K562 (cell line): Measurements from ENCODE around the gene PARD3B. TPM values are rescaled to one million over a fixed set of nuclear protein-coding genes. Genes with fewer than 3 reads are reported as not detected.

ENCODE experiments used
- ATAC-seq: fragments of 200-7000 bp; cut with Tn5 transposase; 3 replicates; pipeline ENCODE4 v1.9.1; 2020; ENCODE audit warnings: moderate library complexity
- BruUV-seq: library from RNA; stranded (reverse); fragments of 400-500 nt; replicated peaks from 2 replicates; lab custom pipeline; 2021; lab: Mats Ljungman, UMichigan
- CTCF ChIA-PET: fragments of 300-600 bp; formaldehyde crosslinking; extraction: SDS; loops from one replicate; lab custom pipeline; 2021; ENCODE audit warnings: low intra/inter-chr PET ratio; lab: Yijun Ruan, JAX
- POLR2A ChIA-PET: fragments of 300-600, 350-650 bp; sonication (Branson Sonifier 250); formaldehyde crosslinking; extraction: SDS; loops from one replicate; lab custom pipeline; 2021; ENCODE audit warnings: antibody characterized with exemption, inconsistent platforms; lab: Yijun Ruan, JAX
- DNase-seq, 4 experiments: peaks; one replicate each; pipeline versions ENCODE4 v3.0.0 to v3.0.0-alpha.2; 2011 to 2018; ENCODE audit warnings: low spot score in 3 of 4, mixed read lengths in 3 of 4; ENCODE audit errors: extremely low read depth in 1 of 4
- FAIRE-seq: peaks from 2 replicates; lab custom pipeline; 2011; peaks lifted over from hg19 to GRCh38; lab: Jason Lieb, UNC
- H2AFZ ChIP-seq: 2 replicates; pipeline ENCODE4 v1.6.0; 2011; ENCODE audit warnings: low read depth, low read length, control low read depth, inconsistent platforms
- H3K27ac ChIP-seq: fragments of 200-600 bp; 3 replicates; pipeline ENCODE4 v1.8.0; 2011; ENCODE audit warnings: low read depth, mild to moderate bottlenecking, control low read depth, inconsistent platforms, low read length, moderate library complexity, mixed read lengths; ENCODE audit errors: extremely low read depth
- H3K27me3 ChIP-seq, 2 experiments: fragments of 300-600 bp in 1 of 2; 2 replicates in 1 of 2; 3 replicates in 1 of 2; pipeline versions ENCODE4 v1.6.0 to v1.8.0; 2011; ENCODE audit warnings: inconsistent platforms in 2 of 2, low read length in 2 of 2, mild to moderate bottlenecking in 1 of 2, mixed read lengths in 1 of 2, moderate library complexity in 1 of 2; ENCODE audit not compliant: control insufficient read depth in 2 of 2, insufficient read depth in 2 of 2
- H3K36me3 ChIP-seq: fragments of 300-600 bp; 3 replicates; pipeline ENCODE4 v1.8.0; 2011; ENCODE audit warnings: mild to moderate bottlenecking, low read length, inconsistent platforms; ENCODE audit not compliant: control insufficient read depth, insufficient read depth
- H3K4me1 ChIP-seq, 2 experiments: fragments of 200-600 bp in 1 of 2; replicated peaks in 1 of 2; 2 replicates in 1 of 2; 3 replicates in 1 of 2; pipeline versions ENCODE4 v1.5.1 to v1.8.0; 2011; ENCODE audit warnings: inconsistent platforms in 2 of 2, low read length in 2 of 2, mild to moderate bottlenecking in 1 of 2, mixed read lengths in 1 of 2, moderate library complexity in 1 of 2; ENCODE audit not compliant: control insufficient read depth in 2 of 2, insufficient read depth in 2 of 2
- H3K4me2 ChIP-seq: 2 replicates; pipeline ENCODE4 v1.6.1; 2011; ENCODE audit warnings: low read length, control low read depth, inconsistent platforms, mixed read lengths; ENCODE audit not compliant: insufficient read depth
- H3K4me3 ChIP-seq: fragments of 200-600 bp; sonication (generic), shearing (Covaris generic); 2 replicates; pipeline ENCODE4 v1.5.1; 2016; ENCODE audit warnings: control low read depth, inconsistent platforms
- H3K79me2 ChIP-seq: fragments of 200-600 bp; 3 replicates; pipeline ENCODE4 v1.8.0; 2011; ENCODE audit warnings: low read length, inconsistent platforms; ENCODE audit not compliant: control insufficient read depth, insufficient read depth
- H3K9ac ChIP-seq, 2 experiments: 2 replicates each; pipeline versions ENCODE4 v1.6.0 to v1.6.1; 2011; ENCODE audit warnings: low read depth in 2 of 2, low read length in 2 of 2, control low read depth in 1 of 2, inconsistent platforms in 1 of 2, mild to moderate bottlenecking in 1 of 2, mixed read lengths in 1 of 2; ENCODE audit not compliant: insufficient read depth in 1 of 2
- H3K9me1 ChIP-seq: one replicate; pipeline ENCODE4 v1.6.0; 2011; ENCODE audit warnings: inconsistent platforms, mild to moderate bottlenecking, low read length, moderate library complexity; ENCODE audit not compliant: control insufficient read depth, insufficient read depth
- H3K9me3 ChIP-seq: replicated peaks from 2 replicates; pipeline ENCODE4 v1.5.1; 2011; ENCODE audit warnings: low read depth, low read length, inconsistent platforms; ENCODE audit not compliant: control insufficient read depth, insufficient read depth
- H4K20me1 ChIP-seq: replicated peaks from 2 replicates; pipeline ENCODE4 v1.6.1; 2011; ENCODE audit warnings: low read length, inconsistent platforms, mixed read lengths; ENCODE audit not compliant: control insufficient read depth, insufficient read depth
- BDP1 ChIP-seq: IDR thresholded peaks from 3 replicates; pipeline ENCODE4 v1.6.1; 2011; ENCODE audit not compliant: insufficient read length, insufficient read depth
- ETS2 ChIP-seq: IDR thresholded peaks from 2 replicates; pipeline ENCODE4 v1.6.1; 2016; ENCODE audit warnings: borderline replicate concordance, missing genetic modification characterization, mild to moderate bottlenecking, moderate library complexity, missing compliant biosample characterization; ENCODE audit not compliant: poor library complexity, severe bottlenecking
- RUNX1 ChIP-seq: sonication (generic); IDR thresholded peaks from 2 replicates; pipeline ENCODE4 v1.6.1; 2016; ENCODE audit warnings: antibody characterized with exemption, low read depth
- TBL1XR1 ChIP-seq, 2 experiments: IDR thresholded peaks; 2 replicates each; pipeline ENCODE4 v1.6.1; 2012; ENCODE audit warnings: improper control_type of control experiment in 2 of 2, low read length in 2 of 2, mild to moderate bottlenecking in 1 of 2
- TOE1 ChIP-seq, 2 experiments: fragments of 450-650 bp in 1 of 2; sonication (generic) in 1 of 2; formaldehyde crosslinking in 1 of 2; IDR thresholded peaks; 2 replicates each; pipeline versions ENCODE4 v1.7.1 to v1.8.0; 2016 to 2022; ENCODE audit warnings: borderline replicate concordance in 2 of 2, mild to moderate bottlenecking in 2 of 2, antibody characterized with exemption in 1 of 2, inconsistent platforms in 1 of 2, low read depth in 1 of 2, missing genetic modification reagents in 1 of 2, moderate library complexity in 1 of 2
- WGBS: fragments of 100-300 bp; shearing (Covaris generic); methylation state at CpG from one replicate; pipeline ENCODE4 v1.1.6; 2016; ENCODE audit warnings: low coverage, mixed read lengths; ENCODE audit not compliant: insufficient coverage; ENCODE audit errors: missing lambda C conversion rate; 5-methylcytosine and 5-hydroxymethylcytosine counted together
- in situ Hi-C: fragments of 300-500 bp; cut with MboI; formaldehyde crosslinking; loops from 4 replicates; pipeline ENCODE4 v1.15.0; 2018; ENCODE audit warnings: inconsistent platforms, mixed read lengths
- intact Hi-C: fragments of 100-400 bp; cut with micrococcal nuclease; formaldehyde crosslinking; loops from 2 replicates; pipeline ENCODE4 v1.14.2; 2022
- polyA plus RNA-seq, 8 experiments: library from polyadenylated mRNA; depleted of rRNA in 4 of 8; stranded (reverse) in 5 of 8; unstranded in 3 of 8; fragments of >200 nt; fragmentation: Nextera tagmentation in 2 of 8; fragmentation: Illumina TruSeq in 1 of 8; extraction: Ambion mirVana in 2 of 8; extraction: Trizol in 1 of 8; gene quantifications; 2 replicates each; pipeline versions ENCODE4 v1.2.1 to v1.2.3, GENCODE V29; 2011 to 2014; ENCODE audit warnings: inconsistent platforms in 1 of 8, missing spikeins in 1 of 8
- total RNA-seq, 7 experiments: library from RNA; depleted of rRNA in 6 of 7; stranded (reverse); fragments of >200 nt in 6 of 7; fragmentation: Illumina TruSeq in 2 of 7; extraction: Trizol in 2 of 7; gene quantifications; 2 replicates each; pipeline versions ENCODE4 v1.2.1 to v1.2.3, GENCODE V29; 2011 to 2021; ENCODE audit warnings: low replicate concordance in 1 of 7
- TF ChIP-seq, protein P1 (sequence below): sonication (generic); formaldehyde crosslinking; IDR thresholded peaks from 2 replicates; pipeline ENCODE4 v1.8.0; 2022; ENCODE audit warnings: mild to moderate bottlenecking, missing genetic modification reagents

PARD3B gene
- total and polyA plus RNA-seq, 9 of the 15 experiments (the other 6 are each of a cell fraction or from before 2014, with no cell fraction given) = 0.15 to 3.0 (median 1.1) TPM

DNA sequence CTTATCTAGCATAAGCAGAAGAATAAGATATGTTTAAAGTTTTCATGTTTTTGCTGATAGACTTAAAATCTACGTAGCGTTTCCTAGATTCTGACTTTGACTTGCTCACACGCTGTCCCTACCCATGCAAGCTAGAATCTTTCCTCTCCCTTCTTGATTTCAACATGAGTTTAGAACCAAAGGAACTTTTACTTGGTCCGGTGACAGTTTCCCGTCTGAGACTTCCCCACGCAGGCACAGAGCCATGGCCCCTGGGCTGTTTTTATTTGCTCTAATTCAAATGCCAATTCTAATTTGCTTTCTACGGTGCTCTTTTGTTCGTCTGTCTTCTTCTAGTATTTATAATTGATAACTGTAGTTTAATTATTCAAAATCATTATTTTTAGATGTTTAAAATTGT lies 467.7 kb downstream of the PARD3B start:
- intact Hi-C loops = no loop called here
- no peak for FAIRE-seq
- Histone ChIP-seq H3K9ac (no peak overlapping the region), H3K27ac (no peak overlapping the region), H3K27me3 (no peaks in the 10 kb centered on the region), H3K36me3 (no peaks in the 10 kb centered on the region), H2AFZ (no peak overlapping the region), H3K79me2 (no peaks in the 10 kb centered on the region), H4K20me1 (no peaks in the 10 kb centered on the region), H3K4me1 (no peaks in the 10 kb centered on the region; a peak in 2 of 5 replicates), H3K4me2 (no peak overlapping the region), H3K9me3 (no peaks in the 10 kb centered on the region), H3K4me3 (no peak overlapping the region), H3K9me1 (no peaks in the 10 kb centered on the region)
- CTCF ChIA-PET = no interaction called here
- in situ Hi-C loops = no loop called here
- ATAC-seq = no peak
- TF ChIP-seq ETS2 (tag) = no peak
- no peak for TF ChIP-seq TOE1 (IDR thresholded peaks at IDR 0.05; ENCODE audit: borderline replicate concordance)
- TF ChIP-seq TOE1 (CRISPR knock-in tag; IDR thresholded peaks at IDR 0.05; ENCODE audit: borderline replicate concordance, low read depth) = no peak
- TF ChIP-seq BDP1 = no peak
- TF ChIP-seq RUNX1 = no peak
- TF ChIP-seq TBL1XR1 (IDR thresholded peaks at IDR 0.05; ENCODE audit: low read length in 2 of 2) = no peak
- TF ChIP-seq, protein P1, sequence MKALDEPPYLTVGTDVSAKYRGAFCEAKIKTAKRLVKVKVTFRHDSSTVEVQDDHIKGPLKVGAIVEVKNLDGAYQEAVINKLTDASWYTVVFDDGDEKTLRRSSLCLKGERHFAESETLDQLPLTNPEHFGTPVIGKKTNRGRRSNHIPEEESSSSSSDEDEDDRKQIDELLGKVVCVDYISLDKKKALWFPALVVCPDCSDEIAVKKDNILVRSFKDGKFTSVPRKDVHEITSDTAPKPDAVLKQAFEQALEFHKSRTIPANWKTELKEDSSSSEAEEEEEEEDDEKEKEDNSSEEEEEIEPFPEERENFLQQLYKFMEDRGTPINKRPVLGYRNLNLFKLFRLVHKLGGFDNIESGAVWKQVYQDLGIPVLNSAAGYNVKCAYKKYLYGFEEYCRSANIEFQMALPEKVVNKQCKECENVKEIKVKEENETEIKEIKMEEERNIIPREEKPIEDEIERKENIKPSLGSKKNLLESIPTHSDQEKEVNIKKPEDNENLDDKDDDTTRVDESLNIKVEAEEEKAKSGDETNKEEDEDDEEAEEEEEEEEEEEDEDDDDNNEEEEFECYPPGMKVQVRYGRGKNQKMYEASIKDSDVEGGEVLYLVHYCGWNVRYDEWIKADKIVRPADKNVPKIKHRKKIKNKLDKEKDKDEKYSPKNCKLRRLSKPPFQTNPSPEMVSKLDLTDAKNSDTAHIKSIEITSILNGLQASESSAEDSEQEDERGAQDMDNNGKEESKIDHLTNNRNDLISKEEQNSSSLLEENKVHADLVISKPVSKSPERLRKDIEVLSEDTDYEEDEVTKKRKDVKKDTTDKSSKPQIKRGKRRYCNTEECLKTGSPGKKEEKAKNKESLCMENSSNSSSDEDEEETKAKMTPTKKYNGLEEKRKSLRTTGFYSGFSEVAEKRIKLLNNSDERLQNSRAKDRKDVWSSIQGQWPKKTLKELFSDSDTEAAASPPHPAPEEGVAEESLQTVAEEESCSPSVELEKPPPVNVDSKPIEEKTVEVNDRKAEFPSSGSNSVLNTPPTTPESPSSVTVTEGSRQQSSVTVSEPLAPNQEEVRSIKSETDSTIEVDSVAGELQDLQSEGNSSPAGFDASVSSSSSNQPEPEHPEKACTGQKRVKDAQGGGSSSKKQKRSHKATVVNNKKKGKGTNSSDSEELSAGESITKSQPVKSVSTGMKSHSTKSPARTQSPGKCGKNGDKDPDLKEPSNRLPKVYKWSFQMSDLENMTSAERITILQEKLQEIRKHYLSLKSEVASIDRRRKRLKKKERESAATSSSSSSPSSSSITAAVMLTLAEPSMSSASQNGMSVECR (CRISPR knock-in tag) = no peak
- 18% methylated on average over 8 of the region's 8 CpGs for WGBS
- DNase-seq = no peak
- no TSS peak for BruUV-seq
- POLR2A ChIA-PET = no interaction called here
